GM19372 (cell line): ENCODE measurements around the gene TMEM212.

Source experiments
- ATAC-seq: cut with Tn5 transposase; IDR thresholded peaks from one replicate; pipeline ENCODE4 v1.9.1; 2021; ENCODE audit warnings: mild to moderate bottlenecking, low read depth, moderate library complexity; ENCODE audit not compliant: unreplicated experiment

The TMEM212 gene

GRCh38 chr3:171832989-171833388 lies 10.2 kb upstream of the TMEM212 start:
- no peak for ATAC-seq

GRCh38 chr3:171833789-171834460 lies 9.2 kb upstream of the TMEM212 start:
- peak; percentile 53 for ATAC-seq

- no peak for ATAC-seq
Observed at GRCh38 chr3:171834461-171834801, 8.7 kb upstream of the TMEM212 start.

GRCh38 chr3:171835116-171835515 lies 8.0 kb upstream of the TMEM212 start:
- no peak for ATAC-seq

GRCh38 chr3:171835613-171836012 lies 7.5 kb upstream of the TMEM212 start:
- ATAC-seq, result no peak

DNA sequence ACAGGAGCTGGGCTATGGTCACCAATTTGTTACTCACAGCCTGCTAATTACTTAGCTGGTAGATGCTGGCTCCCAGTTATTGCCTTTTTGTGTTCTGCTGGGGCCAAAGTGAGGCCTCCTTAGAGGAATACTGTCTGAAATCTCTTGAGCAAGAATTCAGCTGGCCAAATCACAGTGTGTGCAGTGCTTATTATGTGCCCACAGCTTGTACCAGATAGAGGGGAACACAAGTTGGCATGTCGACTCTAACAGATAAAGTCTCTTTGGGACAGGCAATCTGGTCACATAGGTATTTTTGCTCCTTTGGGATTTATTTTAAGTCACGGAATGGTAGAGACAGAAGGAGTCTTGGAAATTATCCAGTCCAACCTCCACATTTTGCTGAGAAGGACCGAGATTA lies 6.3 kb upstream of the TMEM212 start:
- no peak for ATAC-seq

GRCh38 chr3:171837698-171838097 lies 5.5 kb upstream of the TMEM212 start:
- ATAC-seq, result no peak

DNA sequence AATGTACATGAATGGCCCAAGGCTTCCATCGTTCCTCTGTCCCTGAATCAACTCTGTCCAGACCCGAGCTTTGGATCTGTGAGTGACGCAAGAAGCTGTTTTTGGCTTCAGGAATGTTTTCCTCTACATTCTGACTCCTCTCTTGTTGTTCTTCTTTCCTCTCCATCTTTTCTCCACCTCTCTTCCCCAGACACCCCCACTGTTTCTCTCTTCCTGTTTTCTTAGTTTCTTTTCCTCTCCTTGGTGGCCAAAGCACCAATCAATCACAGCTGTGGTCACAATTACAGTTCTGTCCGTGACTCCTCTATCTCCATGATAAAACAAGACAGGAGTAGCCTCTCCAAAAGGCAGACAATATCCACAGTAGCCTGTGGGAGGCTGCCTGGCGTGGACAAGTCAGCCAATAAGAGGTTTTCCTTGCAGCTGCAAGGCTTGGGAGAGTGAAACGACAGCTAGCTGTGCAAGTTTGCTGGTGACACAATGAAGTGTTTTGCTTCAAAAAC lies 4.9 kb upstream of the TMEM212 start:
- ATAC-seq, result peak; percentile 71

DNA sequence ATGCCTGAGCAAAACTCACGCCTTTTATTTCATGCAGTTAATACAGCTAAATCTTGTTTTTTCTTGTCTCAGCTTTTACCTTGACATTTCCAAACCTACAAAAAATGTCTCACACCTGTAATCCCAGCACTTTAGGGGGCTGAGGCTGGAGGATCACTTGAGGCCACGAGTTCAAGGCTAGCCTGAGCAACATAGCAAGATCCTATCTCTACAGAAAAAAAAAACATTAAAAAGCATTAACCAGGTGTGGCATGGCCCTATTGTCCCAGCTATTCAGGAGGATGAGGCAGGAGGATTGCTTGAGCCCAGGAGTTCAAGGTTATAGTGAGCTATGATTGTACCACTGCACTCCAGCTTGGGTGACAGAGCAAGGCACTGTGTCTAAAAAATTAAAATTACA lies 3.9 kb upstream of the TMEM212 start:
- ATAC-seq, result no peak

- no peak for ATAC-seq
Observed at GRCh38 chr3:171840445-171840810, 2.7 kb upstream of the TMEM212 start.

DNA sequence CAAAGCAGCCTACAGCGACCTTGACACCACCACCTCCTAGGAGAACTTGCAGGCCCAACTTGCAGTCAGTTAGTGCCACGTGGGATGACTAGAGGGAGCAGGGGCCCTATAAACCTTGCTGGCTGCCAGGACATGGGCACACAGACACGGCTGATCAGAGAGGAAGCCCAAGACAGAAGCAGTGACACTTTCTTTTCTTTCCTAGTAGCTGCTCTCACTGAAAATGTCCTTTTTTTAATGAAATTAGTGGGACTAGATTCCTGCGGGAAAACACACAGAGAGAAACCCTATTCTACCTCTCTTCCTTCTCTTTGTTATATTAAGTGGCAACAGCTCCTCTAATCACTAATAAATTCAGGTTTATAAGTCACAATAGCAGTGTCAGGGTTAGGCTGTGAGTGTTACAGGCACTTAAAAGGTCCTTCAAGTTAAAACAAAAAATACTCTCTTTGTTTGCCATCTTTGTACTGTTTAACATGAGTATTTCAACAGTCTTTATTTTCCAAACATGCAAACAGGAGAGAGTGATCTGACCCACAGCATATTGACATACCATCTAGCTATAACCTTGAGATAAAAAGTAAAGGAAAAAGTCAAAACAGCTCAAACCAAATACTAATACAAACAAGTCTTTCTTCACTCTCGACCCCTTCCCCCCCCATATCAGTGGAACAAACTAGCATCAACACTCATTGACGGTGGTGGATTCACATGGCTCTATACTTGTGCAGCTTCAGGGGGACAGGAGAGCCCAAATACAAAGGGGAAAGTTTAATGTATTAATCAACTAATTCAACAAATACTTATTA lies 2.1 kb upstream of the TMEM212 start:
- ATAC-seq, result no peak

GRCh38 chr3:171841620-171842000 lies 1.5 kb upstream of the TMEM212 start:
- no peak for ATAC-seq

GRCh38 chr3:171844873-171845272 lies 1.7 kb downstream of the TMEM212 start:
- no peak for ATAC-seq

- ATAC-seq, result no peak
Observed at GRCh38 chr3:171845481-171846284, 2.5 kb downstream of the TMEM212 start.

GRCh38 chr3:171846597-171846996 lies 3.4 kb downstream of the TMEM212 start:
- ATAC-seq, result peak; percentile 95

DNA sequence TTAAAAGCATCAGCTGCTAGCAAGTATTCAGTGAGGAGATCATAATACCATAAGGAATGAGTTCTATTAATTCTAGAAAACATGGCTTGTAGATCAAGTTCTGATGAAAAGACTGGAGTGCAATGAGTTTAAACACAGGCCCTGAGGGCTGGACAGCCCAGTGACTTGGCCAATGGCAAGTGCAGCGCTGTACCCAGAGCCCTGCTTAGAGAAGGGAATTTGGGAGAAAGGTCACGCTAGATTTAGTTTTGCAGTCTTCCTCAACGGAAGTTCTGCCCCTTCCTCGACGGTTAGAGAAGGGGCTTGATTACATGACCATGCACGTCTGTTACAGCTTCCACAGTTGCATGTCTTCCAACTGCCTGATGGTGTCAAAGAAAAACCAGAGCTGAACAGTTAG lies 4.0 kb downstream of the TMEM212 start:
- peak; percentile 6 for ATAC-seq

GRCh38 chr3:171847595-171848259 lies 4.6 kb downstream of the TMEM212 start:
- ATAC-seq, result no peak

DNA sequence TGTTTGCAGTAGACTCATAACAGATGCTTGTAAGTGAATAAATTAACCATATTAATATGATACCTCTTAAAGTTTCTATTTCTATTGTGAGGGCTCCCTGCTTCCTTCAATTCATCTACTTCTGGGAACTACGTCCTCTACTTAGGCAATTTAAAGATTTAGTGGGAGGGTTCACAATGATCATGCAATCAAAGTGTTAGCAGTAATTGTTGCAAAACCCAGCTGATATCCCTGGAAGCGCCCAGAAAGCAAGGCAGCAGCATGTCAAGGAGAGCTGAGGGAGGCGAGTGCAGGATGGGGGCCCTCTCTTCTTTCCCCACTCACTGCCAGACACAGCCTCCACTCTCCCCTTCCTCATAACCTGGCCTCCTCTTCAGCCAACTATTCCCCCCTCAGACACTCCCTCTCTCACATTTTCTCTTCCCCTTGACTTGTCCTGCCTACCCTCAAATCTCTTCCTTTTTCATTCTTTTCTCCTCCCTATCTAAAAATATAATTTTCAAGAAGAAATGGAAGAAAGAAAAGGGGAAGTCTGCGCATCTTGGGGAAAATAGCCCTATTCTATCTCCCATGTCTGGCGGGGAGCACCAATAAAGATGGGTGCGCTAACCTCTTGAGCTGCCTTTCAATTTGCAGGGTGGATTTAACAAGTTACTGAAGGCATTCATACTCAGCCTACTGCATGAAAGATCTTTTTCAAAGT lies 6.6 kb downstream of the TMEM212 start:
- no peak for ATAC-seq

DNA sequence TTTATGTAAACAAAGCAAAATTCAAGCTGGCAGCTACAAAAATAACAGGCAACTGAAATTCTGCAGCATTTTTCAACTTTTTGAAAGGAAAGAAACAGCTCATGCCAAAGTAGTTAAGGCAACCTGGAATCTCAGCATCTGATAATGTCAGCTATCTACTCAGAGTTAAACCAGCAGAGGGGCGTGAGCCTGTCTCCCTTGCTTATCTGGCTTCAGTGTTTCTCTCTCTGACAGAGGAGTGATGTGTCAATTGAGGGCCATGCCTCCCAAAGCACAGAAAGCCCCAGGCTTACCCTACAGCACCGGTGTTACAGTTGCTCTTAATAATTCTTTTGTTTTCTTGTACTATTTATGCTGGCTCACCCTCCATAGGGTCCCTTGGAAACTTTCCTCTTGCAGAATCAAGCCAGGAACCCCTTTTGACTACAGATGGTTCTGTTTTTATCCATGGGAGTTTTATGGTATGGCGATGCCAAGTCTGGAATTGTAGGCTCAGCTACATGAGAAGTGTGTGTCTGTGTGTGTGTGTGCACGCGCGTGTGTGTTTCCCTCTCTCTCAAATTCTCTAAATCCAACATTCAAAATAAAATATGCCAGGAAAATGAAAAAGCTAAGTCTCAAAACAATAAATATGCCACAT lies 7.3 kb downstream of the TMEM212 start:
- ATAC-seq, result no peak
